OCI-LY1 (cell line): ENCODE results near the gene LMTK2.

ENCODE experiments used
- H2AFZ ChIP-seq: fragments of 200-600 bp; sonication (generic), shearing (Covaris generic); 2 replicates; pipeline ENCODE4 v1.6.0; 2014; ENCODE audit warnings: antibody characterized with exemption, mild to moderate bottlenecking, low read length
- H3F3A ChIP-seq: fragments of 200-600 bp; sonication (generic), shearing (Covaris generic); 2 replicates; pipeline ENCODE4 v1.6.0; 2014; ENCODE audit warnings: mild to moderate bottlenecking, antibody characterized with exemption, low read length, moderate library complexity; ENCODE audit not compliant: insufficient read depth
- H3K27ac ChIP-seq: fragments of 200-600 bp; sonication (generic); 2 replicates; pipeline ENCODE4 v1.5.1; 2014; ENCODE audit warnings: low read length, mixed run types, mild to moderate bottlenecking, low read depth; ENCODE audit not compliant: poor library complexity, severe bottlenecking
- H3K27me3 ChIP-seq: fragments of 200-600 bp; sonication (generic); 2 replicates; pipeline ENCODE4 v1.6.0; 2014; ENCODE audit warnings: antibody characterized with exemption, mild to moderate bottlenecking, low read length, moderate library complexity; ENCODE audit not compliant: insufficient read depth
- H3K36me3 ChIP-seq: fragments of 200-600 bp; sonication (generic); 2 replicates; pipeline ENCODE4 v1.6.1; 2014; ENCODE audit warnings: mild to moderate bottlenecking, antibody characterized with exemption, low read length, moderate library complexity, mixed read lengths; ENCODE audit not compliant: insufficient read depth
- H3K4me1 ChIP-seq: fragments of 200-600 bp; sonication (generic); 2 replicates; pipeline ENCODE4 v1.5.1; 2014; ENCODE audit warnings: mild to moderate bottlenecking, low read length, moderate library complexity; ENCODE audit not compliant: insufficient read depth, severe bottlenecking
- H3K4me2 ChIP-seq: fragments of 200-600 bp; sonication (generic), shearing (Covaris generic); 2 replicates; pipeline ENCODE4 v1.6.1; 2014; ENCODE audit warnings: low read length
- H3K4me3 ChIP-seq: fragments of 200-600 bp; sonication (generic); 2 replicates; pipeline ENCODE4 v1.5.1; 2014; ENCODE audit warnings: low read length, low read depth, mild to moderate bottlenecking, mixed read lengths; ENCODE audit not compliant: poor library complexity, severe bottlenecking
- H3K79me2 ChIP-seq: fragments of 200-600 bp; shearing (Covaris generic); 2 replicates; pipeline ENCODE4 v1.6.1; 2016; ENCODE audit warnings: mixed run types, low read length, mixed read lengths; ENCODE audit not compliant: insufficient read depth
- H3K9ac ChIP-seq: fragments of 200-600 bp; sonication (generic), shearing (Covaris generic); 2 replicates; pipeline ENCODE4 v1.6.1; 2014; ENCODE audit warnings: mild to moderate bottlenecking, low read length, mixed read lengths
- H3K9me2 ChIP-seq: fragments of 200-600 bp; sonication (generic), shearing (Covaris generic); 2 replicates; pipeline ENCODE4 v1.6.1; 2014; ENCODE audit warnings: low read depth, mild to moderate bottlenecking, low read length, mixed read lengths
- H3K9me3 ChIP-seq: fragments of 200-600 bp; shearing (Covaris generic); 2 replicates; pipeline ENCODE4 v1.6.1; 2014; ENCODE audit warnings: low read length, mixed read lengths
- H4K20me1 ChIP-seq: fragments of 200-600 bp; sonication (generic), shearing (Covaris generic); 2 replicates; pipeline ENCODE4 v1.6.0; 2016; ENCODE audit warnings: mild to moderate bottlenecking, low read length; ENCODE audit not compliant: insufficient read depth
- CTCF ChIP-seq: fragments of 200-600 bp; sonication (generic), shearing (Covaris generic); IDR thresholded peaks from 2 replicates; pipeline ENCODE4 v1.5.1; 2017; ENCODE audit warnings: mild to moderate bottlenecking, antibody characterized with exemption, low read length, moderate library complexity, mixed read lengths
- EZH2 ChIP-seq: fragments of 200-600 bp; sonication (generic), shearing (Covaris generic); IDR thresholded peaks from 2 replicates; pipeline ENCODE4 v1.8.0; 2017; ENCODE audit warnings: borderline replicate concordance, mixed run types, mild to moderate bottlenecking, antibody characterized with exemption, low read length, moderate library complexity, mixed read lengths

LMTK2 gene

DNA sequence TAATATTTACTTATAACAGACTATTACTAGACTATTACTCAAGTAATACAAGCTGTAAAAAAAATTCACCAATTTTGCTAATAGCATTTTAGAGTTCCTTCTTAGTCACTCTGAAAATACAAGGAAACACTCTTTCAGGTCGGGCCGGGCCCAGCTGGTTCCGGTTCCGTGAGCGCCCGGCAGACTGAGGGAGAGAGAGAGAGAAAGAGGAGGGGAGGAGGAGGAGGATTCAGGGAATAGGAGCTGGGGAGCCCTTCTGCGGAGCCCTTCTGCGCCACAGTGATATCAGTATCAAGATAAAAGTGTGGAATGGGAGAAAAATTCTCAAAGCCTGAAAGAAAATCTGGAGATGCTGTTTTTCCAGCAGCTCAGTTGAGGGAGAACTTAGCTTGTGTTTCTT lies 74.1 kb downstream of the LMTK2 start:
- no peaks in the 10 kb centered on the region for H3K4me1 ChIP-seq
- H3K36me3 ChIP-seq, result no peaks in the 10 kb centered on the region
- no peak overlapping the region for H2AFZ ChIP-seq
- H3K4me2 ChIP-seq, result no peak overlapping the region
- H4K20me1 ChIP-seq, result no peaks in the 10 kb centered on the region
- H3F3A ChIP-seq, result no peaks in the 10 kb centered on the region
- H3K9me3 ChIP-seq, result 0 out of 2 replicates have a peak, but pooled peaks cover 2% of the 10 kb centered on the region
- H3K27me3 ChIP-seq, result no peaks in the 10 kb centered on the region
- TF ChIP-seq EZH2 (no peak), CTCF (no peak)
- H3K9ac ChIP-seq, result no peak overlapping the region
- H3K27ac ChIP-seq, result no peak overlapping the region
- H3K9me2 ChIP-seq, result no peaks in the 10 kb centered on the region
- no peaks in the 10 kb centered on the region for H3K79me2 ChIP-seq
- H3K4me3 ChIP-seq, result no peak overlapping the region

DNA sequence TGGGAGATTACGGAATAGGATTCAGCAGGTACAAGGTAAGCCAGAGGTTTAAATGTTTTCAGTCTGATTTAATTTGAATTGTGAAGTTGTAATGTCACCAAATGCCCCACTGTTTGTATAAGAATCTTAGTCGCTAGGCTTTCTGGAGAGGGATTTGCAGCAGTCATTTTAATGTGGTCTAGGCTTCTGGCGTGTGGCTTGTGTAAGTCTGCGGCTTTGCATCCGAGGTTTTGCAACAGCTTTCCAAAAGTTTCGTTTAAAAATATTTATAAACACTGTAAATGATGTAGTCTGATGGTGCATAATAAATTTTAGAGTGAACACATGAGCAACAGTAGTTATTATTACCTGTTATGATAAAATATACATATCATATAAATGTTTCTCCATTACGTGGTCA lies 78.4 kb downstream of the LMTK2 start:
- Histone ChIP-seq H2AFZ (no peak overlapping the region), H3K4me2 (no peak overlapping the region), H3K27ac (no peak overlapping the region), H3K9ac (no peak overlapping the region), H3K9me3 (peaks cover 15% of the 10 kb centered on the region), H3K36me3 (peaks cover 25% of the 10 kb centered on the region), H3K4me3 (no peak overlapping the region), H3K27me3 (no peaks in the 10 kb centered on the region), H3K4me1 (no peaks in the 10 kb centered on the region), H3K9me2 (no peaks in the 10 kb centered on the region), H3F3A (no peaks in the 10 kb centered on the region), H3K79me2 (no peaks in the 10 kb centered on the region), H4K20me1 (no peaks in the 10 kb centered on the region)
- TF ChIP-seq EZH2 (no peak), CTCF (no peak)

DNA sequence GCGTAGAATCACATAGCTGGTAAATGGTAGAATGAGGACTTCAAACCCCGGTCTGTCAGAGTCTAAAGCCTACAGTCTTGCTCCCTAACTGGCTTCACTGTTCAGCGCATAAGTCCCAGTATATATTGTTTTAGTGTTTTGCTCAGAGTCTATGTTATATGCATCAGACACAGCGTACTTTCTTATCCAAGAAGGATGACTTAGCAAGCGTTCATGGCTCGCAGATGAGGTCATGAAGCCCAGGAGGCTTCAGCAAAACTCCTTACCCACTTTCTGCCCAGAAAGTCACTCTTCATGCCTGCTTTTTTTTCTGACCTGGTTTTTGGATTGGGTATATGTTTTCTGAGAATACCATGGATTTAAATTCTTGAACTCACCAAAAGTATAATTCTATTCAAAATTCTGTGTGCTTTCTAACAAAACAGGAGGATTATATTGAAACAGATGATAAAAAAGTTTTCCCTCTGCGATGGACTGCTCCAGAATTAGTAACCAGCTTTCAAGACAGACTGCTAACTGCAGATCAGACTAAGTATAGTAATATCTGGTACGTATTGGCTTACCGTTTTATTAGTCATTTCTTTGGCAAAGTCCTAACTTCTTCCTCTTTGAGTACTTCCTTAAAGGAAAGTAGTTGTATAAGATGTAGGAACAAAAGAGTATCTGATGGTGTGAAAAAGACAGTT lies 79.9 kb downstream of the LMTK2 start:
- Histone ChIP-seq H3K27ac (no peak overlapping the region), H3K27me3 (no peaks in the 10 kb centered on the region)

More for the DNA sequence above, 79.9 kb downstream of the LMTK2 start:
- Histone ChIP-seq H3K79me2 (no peaks in the 10 kb centered on the region), H2AFZ (no peak overlapping the region), H3F3A (no peaks in the 10 kb centered on the region), H3K9me2 (no peaks in the 10 kb centered on the region), H4K20me1 (no peaks in the 10 kb centered on the region), H3K4me1 (no peaks in the 10 kb centered on the region), H3K9me3 (peaks cover 13% of the 10 kb centered on the region), H3K36me3 (peaks cover 36% of the 10 kb centered on the region), H3K4me3 (no peak overlapping the region), H3K4me2 (no peak overlapping the region), H3K9ac (no peak overlapping the region)
- TF ChIP-seq EZH2 (no peak), CTCF (no peak)
